Cardiac septum (tissue), 1 donor: Measurements from ENCODE around the gene JAG2. TPM values are rescaled to one million over a fixed set of nuclear protein-coding genes. Genes with fewer than 3 reads are reported as not detected.

Experiments
- microRNA-seq: library from miRNA; unstranded; fragments of <30 nt; microRNA quantifications from one replicate; pipeline ENCODE4 v1.2.0, GENCODE V29; 2020
- total RNA-seq: library from RNA; stranded (reverse); fragmentation: NEBNext Ultra II Directional; extraction: Animal tissue kit (Norgen Biotek cat#: 25700); gene quantifications from one replicate; pipeline ENCODE4 v1.2.1, GENCODE V29; 2021
- donor health status: DM: no; HTN: no; CAD: no.

The JAG2 gene
- total RNA-seq, 1 donor from 2014 or later: 36.7 TPM

Small RNA genes lying within 50 kb of the gene (microRNA-seq; reads per million reads assigned to microRNA genes)
- not detected for gene MIR6765

Other genes with a start within 250 kb of the JAG2 start
- gene PLD4, start 243.9 kb downstream of the JAG2 start, total RNA-seq: 0.51 TPM
- gene AHNAK2, start 190.4 kb downstream of the JAG2 start, total RNA-seq: 4.6 TPM
- 2.7 TPM for gene CLBA1, start 183.0 kb downstream of the JAG2 start, total RNA-seq
- gene CDCA4, start 147.7 kb downstream of the JAG2 start, total RNA-seq: 2.3 TPM
- gene GPR132, start 103.3 kb downstream of the JAG2 start, total RNA-seq: 0.73 TPM
- 27.1 TPM for gene NUDT14, start 12.5 kb upstream of the JAG2 start, total RNA-seq
- 34.9 TPM for gene BTBD6, start 79.8 kb upstream of the JAG2 start, total RNA-seq
- 17.7 TPM for gene BRF1, start 132.2 kb upstream of the JAG2 start, total RNA-seq
- 55.1 TPM for gene PACS2, start 146.0 kb upstream of the JAG2 start, total RNA-seq
- 0.46 TPM for gene TEX22, start 229.8 kb upstream of the JAG2 start, total RNA-seq